Esophagus (tissue), 2 donors: ENCODE data around the gene STAT3. TPM values are rescaled to one million over a fixed set of nuclear protein-coding genes. Genes with fewer than 3 reads are reported as not detected.
"Not testable (repeated sequence)": the region's sequence is repeated elsewhere in the genome, so short reads cannot be mapped to it uniquely, and the experiment has no call there.

ENCODE experiments used
- H3K27ac ChIP-seq, 2 donors: one replicate each; pipeline ENCODE4 v1.5.1; 2013; ENCODE audit warnings: low read depth in 2 of 2, mild to moderate bottlenecking in 2 of 2, inconsistent platforms in 1 of 2, low read length in 1 of 2, moderate library complexity in 1 of 2
- H3K27me3 ChIP-seq, 2 donors: one replicate each; pipeline ENCODE4 v1.6.1; 2013; ENCODE audit warnings: low read length in 2 of 2, control low read depth in 1 of 2, mild to moderate bottlenecking in 1 of 2; ENCODE audit not compliant: insufficient read depth in 2 of 2, control insufficient read depth in 1 of 2
- H3K36me3 ChIP-seq, 2 donors: one replicate each; pipeline ENCODE4 v1.6.1; 2013; ENCODE audit warnings: low read length in 1 of 2; ENCODE audit not compliant: control insufficient read depth in 2 of 2, insufficient read depth in 2 of 2
- H3K4me1 ChIP-seq, 2 donors: one replicate each; pipeline ENCODE4 v1.6.1; 2013; ENCODE audit warnings: low read length in 1 of 2; ENCODE audit not compliant: control insufficient read depth in 2 of 2, insufficient read depth in 2 of 2
- H3K4me3 ChIP-seq, 2 donors: one replicate each; pipeline ENCODE4 v1.5.1; 2013; ENCODE audit warnings: low read length in 2 of 2, mild to moderate bottlenecking in 2 of 2, low read depth in 1 of 2, moderate library complexity in 1 of 2
- H3K9me3 ChIP-seq, 2 donors: one replicate each; pipeline ENCODE4 v1.6.1; 2013; ENCODE audit warnings: mild to moderate bottlenecking in 2 of 2, low read depth in 1 of 2, low read length in 1 of 2, moderate library complexity in 1 of 2; ENCODE audit not compliant: control insufficient read depth in 2 of 2, insufficient read depth in 1 of 2
- WGBS, 2 donors: extraction: QIAGEN DNeasy Blood & Tissue Kit; methylation state at CpG; one replicate each; pipeline ENCODE4 v1.1.7; 2013; 5-methylcytosine and 5-hydroxymethylcytosine counted together
- polyA plus RNA-seq, 2 donors: library from polyadenylated mRNA; stranded (reverse); fragments of 200-250 nt; gene quantifications; one replicate each; pipeline ENCODE4 v1.2.3, GENCODE V29; 2013
- donor health status: healthy with polysubstance abuse.
- donor health status: Bipolar disorder and iron deficiency.

The STAT3 gene
- polyA plus RNA-seq, 2 donors: 30.8 to 64.2 TPM

- Histone ChIP-seq H3K36me3 (peaks cover 15 to 21% of the 10 kb centered on the region in 2 donors), H3K27ac (no peak overlapping the region), H3K4me1 (no peaks in the 10 kb centered on the region), H3K9me3 (no peaks in the 10 kb centered on the region), H3K27me3 (no peaks in the 10 kb centered on the region), H3K4me3 (no peak overlapping the region)
- WGBS, 2 donors: 84 to 86% methylated on average over 14 to 18 of the region's 18 CpGs
These were observed 82.5 kb downstream of the STAT3 start for GRCh38 chr17:42305543-42306384.

GRCh38 chr17:42305031-42305330, 83.3 kb downstream of the STAT3 start:
- H3K27me3 ChIP-seq, H3K9me3 ChIP-seq, H3K4me3 ChIP-seq, H3K4me1 ChIP-seq, H3K27ac ChIP-seq: not testable (repeated sequence)
- 98% methylated on average over 6 of the region's 6 CpGs for WGBS, 2 donors
- peaks cover 15 to 19% of the 10 kb centered on the region in 2 donors for H3K36me3 ChIP-seq

DNA sequence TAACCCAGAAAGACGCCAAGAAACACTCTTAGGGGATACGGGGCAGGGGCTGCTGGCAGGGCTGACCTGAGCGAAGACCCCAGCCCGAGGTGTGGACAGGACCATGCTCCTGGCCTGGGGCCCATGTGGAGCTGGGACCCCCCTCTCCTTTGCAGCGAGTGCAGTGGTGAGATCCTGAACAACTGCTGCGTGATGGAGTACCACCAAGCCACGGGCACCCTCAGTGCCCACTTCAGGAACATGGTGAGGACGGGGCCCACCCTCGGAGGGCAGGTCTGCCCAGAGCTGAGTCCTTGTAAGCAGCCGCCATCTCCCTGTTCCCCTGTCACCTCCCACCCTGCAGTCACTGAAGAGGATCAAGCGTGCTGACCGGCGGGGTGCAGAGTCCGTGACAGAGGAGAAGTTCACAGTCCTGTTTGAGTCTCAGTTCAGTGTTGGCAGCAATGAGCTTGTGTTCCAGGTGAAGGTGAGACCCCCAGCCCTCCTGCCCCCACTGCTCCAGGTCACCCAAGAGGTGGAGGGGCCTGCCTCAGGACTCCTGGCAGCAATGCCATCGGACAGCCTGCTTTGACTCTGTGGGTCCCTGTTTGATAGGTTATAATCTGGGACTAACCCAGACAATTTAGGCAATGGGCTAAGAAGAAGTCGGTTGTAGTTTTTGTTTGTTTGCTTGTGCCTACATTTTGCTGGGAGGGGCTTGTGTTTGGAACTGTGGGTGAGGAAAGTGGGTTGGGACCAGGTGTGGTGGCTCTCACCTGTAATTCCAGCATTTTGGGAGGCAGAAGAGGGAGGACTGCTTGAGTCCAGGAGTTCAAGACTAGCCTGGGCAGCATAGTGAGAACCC, 83.8 kb downstream of the STAT3 start:
- Histone ChIP-seq H3K9me3 (no peaks in the 10 kb centered on the region), H3K36me3 (peaks cover 15 to 19% of the 10 kb centered on the region in 2 donors), H3K4me1 (no peaks in the 10 kb centered on the region), H3K4me3 (no peak overlapping the region), H3K27me3 (no peaks in the 10 kb centered on the region), H3K27ac (no peak overlapping the region)
- 95 to 96% methylated on average over 16 of the region's 16 CpGs for WGBS, 2 donors

GRCh38 chr17:42303694-42304093, 84.5 kb downstream of the STAT3 start:
- H3K4me1 ChIP-seq: no peaks in the 10 kb centered on the region
- no peaks in the 10 kb centered on the region for H3K27me3 ChIP-seq
- H3K36me3 ChIP-seq: peaks cover 15 to 19% of the 10 kb centered on the region in 2 donors
- no peak overlapping the region for H3K27ac ChIP-seq
- H3K9me3 ChIP-seq: no peaks in the 10 kb centered on the region
- no peak overlapping the region for H3K4me3 ChIP-seq
- 86 to 89% methylated on average over 3 of the region's 3 CpGs for WGBS, 2 donors

- 81 to 90% methylated on average over 9 of the region's 9 CpGs for WGBS, 2 donors
- peaks cover 11 to 19% of the 10 kb centered on the region in 2 donors for H3K36me3 ChIP-seq
- no peaks in the 10 kb centered on the region for H3K9me3 ChIP-seq
- no peak overlapping the region for H3K27ac ChIP-seq
- H3K4me1 ChIP-seq: no peaks in the 10 kb centered on the region
- H3K4me3 ChIP-seq: no peak overlapping the region
- no peaks in the 10 kb centered on the region for H3K27me3 ChIP-seq
These were observed 87.2 kb downstream of the STAT3 start for GRCh38 chr17:42301022-42301421.

GRCh38 chr17:42299913-42300312, 88.3 kb downstream of the STAT3 start:
- peaks cover 14 to 24% of the 10 kb centered on the region in 2 donors for H3K36me3 ChIP-seq

GRCh38 chr17:42299361-42299760, 88.9 kb downstream of the STAT3 start:
- H3K4me1 ChIP-seq, H3K27ac ChIP-seq, H3K4me3 ChIP-seq, H3K27me3 ChIP-seq, H3K9me3 ChIP-seq: not testable (repeated sequence)
- 93 to 95% methylated on average over 10 of the region's 10 CpGs for WGBS, 2 donors
- H3K36me3 ChIP-seq: peaks cover 14 to 19% of the 10 kb centered on the region in 2 donors

More at GRCh38 chr17:42299913-42300312, 88.3 kb downstream of the STAT3 start:
- H3K9me3 ChIP-seq, H3K4me1 ChIP-seq, H3K4me3 ChIP-seq, H3K27ac ChIP-seq, H3K27me3 ChIP-seq: not testable (repeated sequence)
- WGBS, 2 donors: 98% methylated on average over 4 of the region's 17 CpGs; no CpG with 5 or more reads in 1 of the 2 donors

DNA sequence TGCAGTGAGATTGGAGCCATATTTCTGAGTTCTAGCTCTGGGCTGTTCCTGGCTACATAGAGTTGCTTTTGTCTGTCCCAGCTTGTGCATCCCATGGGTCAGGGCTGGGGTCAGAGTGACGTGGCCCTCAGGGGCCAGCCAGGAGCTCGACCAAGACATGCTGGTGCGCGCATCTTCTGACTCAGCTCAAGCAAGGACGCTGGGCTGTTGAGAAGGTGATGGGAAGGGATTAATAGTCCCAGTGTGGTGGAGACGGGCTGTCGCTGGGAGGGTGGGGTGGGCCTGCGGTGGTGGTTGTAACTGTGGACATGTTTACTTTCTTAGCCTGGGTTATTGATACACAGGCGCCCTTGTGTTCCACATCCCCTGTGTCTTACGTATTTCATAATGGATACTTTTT, 90.5 kb downstream of the STAT3 start:
- H3K36me3 ChIP-seq: peaks cover 10 to 16% of the 10 kb centered on the region in 2 donors
- H3K4me3 ChIP-seq, H3K4me1 ChIP-seq, H3K9me3 ChIP-seq, H3K27ac ChIP-seq, H3K27me3 ChIP-seq: not testable (repeated sequence)
- WGBS, 2 donors: 80% methylated on average over 9 to 10 of the region's 10 CpGs

GRCh38 chr17:42296012-42296411, 92.2 kb downstream of the STAT3 start:
- Histone ChIP-seq H3K36me3 (peaks cover 3 to 8% of the 10 kb centered on the region in 2 donors), H3K9me3 (no peaks in the 10 kb centered on the region), H3K27me3 (no peaks in the 10 kb centered on the region), H3K27ac (no peak overlapping the region), H3K4me3 (no peak overlapping the region), H3K4me1 (peaks cover 0 to 2% of the 10 kb centered on the region in 2 donors)
- WGBS, 2 donors: 94 to 97% methylated on average over 3 of the region's 3 CpGs
